OCI-LY7 (cell line): Measurements from ENCODE around the gene ZFR. TPM values are rescaled to one million over a fixed set of nuclear protein-coding genes. Genes with fewer than 3 reads are reported as not detected.
A peak's percentile ranks its signal among the peaks of the same experiment; 100 is the strongest.
"Not testable (repeated sequence)": the region's sequence is repeated elsewhere in the genome, so short reads cannot be mapped to it uniquely, and the experiment has no call there.

Experiments
- BruUV-seq: library from RNA; stranded (reverse); fragments of 400-500 nt; replicated peaks from 2 replicates; lab custom pipeline; 2021; lab: Mats Ljungman, UMichigan
- CTCF ChIA-PET: fragments of 300-600 bp; sonication (Branson Sonifier 250); formaldehyde crosslinking; loops from one replicate; lab custom pipeline; 2022; ENCODE audit warnings: antibody characterized with exemption; ENCODE audit not compliant: unreplicated experiment; lab: Charles Lee
- POLR2A ChIA-PET: fragments of 300-600 bp; sonication (Branson Sonifier 250); formaldehyde crosslinking; loops from one replicate; lab custom pipeline; 2022; ENCODE audit warnings: antibody characterized with exemption; lab: Charles Lee
- DNase-seq: peaks from one replicate; pipeline ENCODE4 v3.0.0-alpha.2; 2015; ENCODE audit warnings: low spot score
- H2AFZ ChIP-seq: fragments of 200-600 bp; sonication (generic), shearing (Covaris generic); 2 replicates; pipeline ENCODE4 v1.6.1; 2014; ENCODE audit warnings: mild to moderate bottlenecking, antibody characterized with exemption, low read length, moderate library complexity
- H3K27ac ChIP-seq: fragments of 200-600 bp; sonication (generic); 2 replicates; pipeline ENCODE4 v1.5.1; 2014; ENCODE audit warnings: mixed run types, low read depth, mild to moderate bottlenecking, moderate library complexity, low read length, inconsistent platforms; ENCODE audit not compliant: poor library complexity, severe bottlenecking
- H3K36me3 ChIP-seq: fragments of 200-600 bp; sonication (generic); 2 replicates; pipeline ENCODE4 v1.6.1; 2014; ENCODE audit warnings: mild to moderate bottlenecking, antibody characterized with exemption, low read length, moderate library complexity, mixed read lengths; ENCODE audit not compliant: insufficient read depth
- H3K4me1 ChIP-seq: fragments of 200-600 bp; sonication (generic); 2 replicates; pipeline ENCODE4 v1.5.1; 2014; ENCODE audit warnings: mild to moderate bottlenecking, low read length; ENCODE audit not compliant: insufficient read depth, poor library complexity, severe bottlenecking
- H3K4me2 ChIP-seq: fragments of 200-600 bp; sonication (generic); 2 replicates; pipeline ENCODE4 v1.6.1; 2014; ENCODE audit warnings: mild to moderate bottlenecking, low read length
- H3K4me3 ChIP-seq: fragments of 200-600 bp; sonication (generic); 2 replicates; pipeline ENCODE4 v1.5.1; 2014; ENCODE audit warnings: mild to moderate bottlenecking, low read depth, low read length; ENCODE audit not compliant: poor library complexity, severe bottlenecking
- H3K79me2 ChIP-seq: fragments of 200-600 bp; sonication (generic); 2 replicates; pipeline ENCODE4 v1.6.1; 2016; ENCODE audit warnings: low read depth, mild to moderate bottlenecking, low read length, moderate library complexity, mixed read lengths; ENCODE audit not compliant: insufficient read depth
- H3K9me2 ChIP-seq: fragments of 200-600 bp; sonication (generic); 2 replicates; pipeline ENCODE4 v1.6.1; 2016; ENCODE audit warnings: mild to moderate bottlenecking, low read length, mixed read lengths; ENCODE audit not compliant: insufficient read depth
- H3K9me3 ChIP-seq: fragments of 200-600 bp; sonication (generic); 2 replicates; pipeline ENCODE4 v1.6.1; 2014; ENCODE audit warnings: mild to moderate bottlenecking, mixed run types, low read length, mixed read lengths
- H4K20me1 ChIP-seq: fragments of 200-600 bp; sonication (generic); 2 replicates; pipeline ENCODE4 v1.6.1; 2014; ENCODE audit warnings: mild to moderate bottlenecking, antibody characterized with exemption, low read length, moderate library complexity, mixed read lengths; ENCODE audit not compliant: insufficient read depth
- CTCF ChIP-seq: fragments of 200-600 bp; sonication (generic); conservative IDR thresholded peaks from 2 replicates; pipeline ENCODE4 v1.5.1; 2014; ENCODE audit warnings: mild to moderate bottlenecking, antibody characterized with exemption, low read length, moderate library complexity, mixed read lengths
- EZH2phosphoT487 ChIP-seq: fragments of 200-600 bp; sonication (generic); IDR thresholded peaks from 2 replicates; pipeline ENCODE4 v1.6.1; 2018; ENCODE audit warnings: low read depth, borderline replicate concordance, mild to moderate bottlenecking, mixed run types, antibody characterized with exemption, low read length, moderate library complexity, mixed read lengths
- intact Hi-C: fragments of 100-400 bp; cut with micrococcal nuclease; formaldehyde crosslinking; loops from one replicate; pipeline ENCODE4 v1.10.0; 2022; ENCODE audit not compliant: unreplicated experiment
- total RNA-seq, 2 experiments: library from RNA; depleted of rRNA in 1 of 2; stranded (reverse); fragments of >200 nt in 1 of 2; shearing (Covaris generic) in 1 of 2; gene quantifications; 2 replicates each; pipeline ENCODE4 v1.2.3, GENCODE V29; 2014 to 2022

The ZFR gene
- total RNA-seq, 2 experiments from 2014 or later, result 54.8 to 63.4 TPM

GRCh38 chr5:32323741-32324140, 120.8 kb downstream of the ZFR start:
- CTCF ChIA-PET, result no interaction called here
- intact Hi-C loops, result loop anchor here (10.0 kb wide), 1 partner anchor 219 kb away; no protein-coding TSS in a partner anchor
- TF ChIP-seq CTCF, result no peak
- no peak for TF ChIP-seq EZH2phosphoT487
- no peaks in the 10 kb centered on the region for H3K79me2 ChIP-seq
- H3K4me2 ChIP-seq, result no peak overlapping the region
- no peak overlapping the region for H3K27ac ChIP-seq
- H3K9me3 ChIP-seq, result peaks cover 17% of the 10 kb centered on the region
- H3K36me3 ChIP-seq, result no peaks in the 10 kb centered on the region
- H4K20me1 ChIP-seq, result no peaks in the 10 kb centered on the region
- no TSS peak for BruUV-seq
- H3K4me3 ChIP-seq, result no peak overlapping the region
- POLR2A ChIA-PET, result interaction anchor here (1.5 kb wide), 1 partner anchor 16 kb away, joined by 4 read pairs; no protein-coding TSS in a partner anchor
- peaks cover 3% of the 10 kb centered on the region for H3K4me1 ChIP-seq
- no peak overlapping the region for H2AFZ ChIP-seq
- H3K9me2 ChIP-seq, result no peaks in the 10 kb centered on the region
- no peak for DNase-seq

GRCh38 chr5:32322882-32323281, 121.7 kb downstream of the ZFR start:
- TF ChIP-seq EZH2phosphoT487 (no peak), CTCF (no peak)
- H3K36me3 ChIP-seq, result no peaks in the 10 kb centered on the region
- no peak overlapping the region for H3K27ac ChIP-seq
- peaks cover 3% of the 10 kb centered on the region for H3K4me1 ChIP-seq
- CTCF ChIA-PET, result no interaction called here
- no peaks in the 10 kb centered on the region for H4K20me1 ChIP-seq
- POLR2A ChIA-PET, result no interaction called here
- peaks cover 17% of the 10 kb centered on the region for H3K9me3 ChIP-seq
- H3K4me2 ChIP-seq, result no peak overlapping the region
- no peak overlapping the region for H3K4me3 ChIP-seq
- DNase-seq, result no peak
- no peaks in the 10 kb centered on the region for H3K9me2 ChIP-seq
- no peaks in the 10 kb centered on the region for H3K79me2 ChIP-seq
- BruUV-seq, result no TSS peak
- H2AFZ ChIP-seq, result no peak overlapping the region
- intact Hi-C loops, result loop anchor here (10.0 kb wide), 1 partner anchor 218 kb away; no protein-coding TSS in a partner anchor

- H3K9me2 ChIP-seq, H3K79me2 ChIP-seq, H3K27ac ChIP-seq, H2AFZ ChIP-seq, CTCF ChIA-PET, H4K20me1 ChIP-seq, BruUV-seq, H3K4me1 ChIP-seq, H3K4me3 ChIP-seq, H3K36me3 ChIP-seq, H3K4me2 ChIP-seq: not testable (repeated sequence)
- intact Hi-C loops, result loop anchor here (10.0 kb wide), 1 partner anchor 217 kb away; no protein-coding TSS in a partner anchor
- POLR2A ChIA-PET, result interaction anchor here (0.6 to 0.7 kb wide), 2 partner anchors 32 to 99 kb away, joined by 3 read pairs; no protein-coding TSS in a partner anchor
- H3K9me3 ChIP-seq, result peaks cover 17% of the 10 kb centered on the region
- DNase-seq, result peak; percentile 41
Observed at GRCh38 chr5:32321787-32322186, 122.8 kb downstream of the ZFR start.
